Purkinje cell (primary cell): Measurements from ENCODE around the gene PRR9. TPM values are rescaled to one million over a fixed set of nuclear protein-coding genes. Genes with fewer than 3 reads are reported as not detected.

Experiments used
- polyA plus RNA-seq: library from polyadenylated mRNA; unstranded; fragments of >200 nt; fragmentation: Nextera tagmentation; gene quantifications from 2 replicates; pipeline ENCODE4 v1.2.1, GENCODE V29; 2014

Gene PRR9
- not detected in 2 replicates for polyA plus RNA-seq

GRCh38 chr1:153217212-153217611, at the start of gene PRR9:
TSS of gene PRR9 (plus strand) at chr1:153217584. CDS start at chr1:153218145, 561 bp downstream.

GRCh38 chr1:153203130-153203529, 14.3 kb upstream of the PRR9 start, which contains the start of gene LELP1:
TSS of gene LELP1 (plus strand) at chr1:153203430. CDS start at chr1:153204708, 1,278 bp downstream.

GRCh38 chr1:153259387-153259786, 42.0 kb downstream of the PRR9 start, which contains the start of gene LORICRIN:
TSS of gene LORICRIN (plus strand) at chr1:153259687. CDS start at chr1:153260950, 1,263 bp downstream.

Other genes starting within 250 kb of the PRR9 start
- not detected in 2 replicates for gene SPRR4, start 246.9 kb upstream of the PRR9 start, polyA plus RNA-seq
- 1.3 TPM in 1 of 2 replicates, not detected in the other for gene SPRR1A, start 233.5 kb upstream of the PRR9 start, polyA plus RNA-seq
- gene SPRR3, start 215.8 kb upstream of the PRR9 start, polyA plus RNA-seq, result not detected in 2 replicates
- gene SPRR1B, start 186.4 kb upstream of the PRR9 start, polyA plus RNA-seq, result not detected in 2 replicates
- not detected in 2 replicates for gene SPRR2D, start 176.5 kb upstream of the PRR9 start, polyA plus RNA-seq
- not detected in 2 replicates for gene SPRR2A, start 160.1 kb upstream of the PRR9 start, polyA plus RNA-seq
- gene SPRR2B, start 146.0 kb upstream of the PRR9 start, polyA plus RNA-seq, result not detected in 2 replicates
- gene SPRR2E, start 123.1 kb upstream of the PRR9 start, polyA plus RNA-seq, result not detected in 2 replicates
- not detected in 2 replicates for gene SPRR2F, start 104.1 kb upstream of the PRR9 start, polyA plus RNA-seq
- not detected in 2 replicates for gene SPRR2G, start 66.7 kb upstream of the PRR9 start, polyA plus RNA-seq
- gene LELP1, start 14.2 kb upstream of the PRR9 start, polyA plus RNA-seq, result not detected in 2 replicates
- gene LORICRIN, start 42.1 kb downstream of the PRR9 start, polyA plus RNA-seq, result not detected in 2 replicates
- gene PGLYRP3, start 95.4 kb downstream of the PRR9 start, polyA plus RNA-seq, result not detected in 2 replicates
- gene PGLYRP4, start 131.3 kb downstream of the PRR9 start, polyA plus RNA-seq, result not detected in 2 replicates
- gene S100A9, start 140.3 kb downstream of the PRR9 start, polyA plus RNA-seq, result not detected in 2 replicates
- not detected in 2 replicates for gene S100A12, start 158.0 kb downstream of the PRR9 start, polyA plus RNA-seq
- gene S100A8, start 173.5 kb downstream of the PRR9 start, polyA plus RNA-seq, result not detected in 2 replicates
- not detected in 2 replicates for gene S100A7A, start 198.9 kb downstream of the PRR9 start, polyA plus RNA-seq
- not detected in 2 replicates for gene S100A7, start 243.1 kb downstream of the PRR9 start, polyA plus RNA-seq